K562 (cell line): ENCODE measurements around the gene CCDC117. TPM values are rescaled to one million over a fixed set of nuclear protein-coding genes. Genes with fewer than 3 reads are reported as not detected.

ENCODE experiments used
- ARID2 ChIP-seq: fragments of 450-650 bp; IDR thresholded peaks from 2 replicates; pipeline ENCODE4 v1.6.1; 2017; ENCODE audit warnings: antibody characterized with exemption, mild to moderate bottlenecking
- BDP1 ChIP-seq: IDR thresholded peaks from 3 replicates; pipeline ENCODE4 v1.6.1; 2011; ENCODE audit not compliant: insufficient read length, insufficient read depth
- BRD4 ChIP-seq: fragments of 200-600 bp; sonication (generic); IDR thresholded peaks from 2 replicates; pipeline ENCODE4 v1.6.1; 2017; ENCODE audit warnings: inconsistent platforms
- CBX8 ChIP-seq: fragments of 200-600 bp; sonication (generic); IDR thresholded peaks from 2 replicates; pipeline ENCODE4 v1.6.1; 2012; ENCODE audit warnings: borderline replicate concordance, mixed run types, low read depth, mild to moderate bottlenecking, moderate library complexity, mixed read lengths, low read length, control low read depth, inconsistent platforms; ENCODE audit not compliant: poor library complexity, severe bottlenecking; ENCODE audit errors: extremely low read depth
- HEY1 ChIP-seq: fragments of 250-450 bp; sonication (Bioruptor Pico); IDR thresholded peaks from 2 replicates; pipeline ENCODE4 v1.5.0; 2020; ENCODE audit warnings: mild to moderate bottlenecking, moderate library complexity, borderline replicate concordance
- ILK ChIP-seq: fragments of 450-650 bp; IDR thresholded peaks from 2 replicates; pipeline ENCODE4 v1.6.1; 2016; ENCODE audit warnings: missing genetic modification characterization, low read depth, mild to moderate bottlenecking, missing compliant biosample characterization, moderate library complexity, borderline replicate concordance
- LARP7 ChIP-seq: fragments of 450-650 bp; IDR thresholded peaks from 2 replicates; pipeline ENCODE4 v1.6.1; 2016
- MED1 ChIP-seq: sonication (generic); formaldehyde crosslinking; IDR thresholded peaks from 2 replicates; pipeline ENCODE4 v1.8.1; 2023; ENCODE audit warnings: missing genetic modification reagents, borderline replicate concordance
- POU5F1 ChIP-seq: fragments of 150-350 bp; IDR thresholded peaks from 2 replicates; pipeline ENCODE4 v1.6.1; 2014; ENCODE audit warnings: borderline replicate concordance, low read length, low read depth, mild to moderate bottlenecking; ENCODE audit not compliant: partially characterized antibody
- RAD21 ChIP-seq, 2 experiments: fragments of 250-450 bp in 1 of 2; fragments of 450-650 bp in 1 of 2; sonication (Bioruptor Pico) in 1 of 2; formaldehyde crosslinking in 1 of 2; IDR thresholded peaks in 1 of 2; conservative IDR thresholded peaks in 1 of 2; 2 replicates each; pipeline versions ENCODE4 v1.4.0 to v1.8.0; 2020 to 2022; ENCODE audit warnings: mild to moderate bottlenecking in 2 of 2, moderate library complexity in 1 of 2
- SLC30A9 ChIP-seq: fragments of 250-450 bp; sonication (Bioruptor Pico); IDR thresholded peaks from 2 replicates; pipeline ENCODE4 v1.8.0; 2022; ENCODE audit warnings: mild to moderate bottlenecking, moderate library complexity
- SMAD1 ChIP-seq: fragments of 150-350 bp; IDR thresholded peaks from 2 replicates; pipeline ENCODE4 v1.6.1; 2014; ENCODE audit warnings: low read length, low read depth; ENCODE audit not compliant: partially characterized antibody
- SMAD3 ChIP-seq: fragments of 450-650 bp; formaldehyde crosslinking; conservative IDR thresholded peaks from 2 replicates; pipeline ENCODE4 v1.4.0; 2020; ENCODE audit warnings: mild to moderate bottlenecking
- ZNF124 ChIP-seq: sonication (generic); formaldehyde crosslinking; IDR thresholded peaks from 2 replicates; pipeline ENCODE4 v1.8.1; 2022; ENCODE audit warnings: missing genetic modification reagents
- ZNF146 ChIP-seq: IDR thresholded peaks from one replicate; pipeline ENCODE4 v1.6.1; 2018; ENCODE audit warnings: missing compliant biosample characterization; ENCODE audit not compliant: unreplicated experiment
- ZNF589 ChIP-seq: fragments of 200-800 bp; sonication (Bioruptor generic); IDR thresholded peaks from 2 replicates; pipeline ENCODE4 v1.6.1; 2016; ENCODE audit warnings: low read depth, missing genetic modification characterization, missing compliant biosample characterization
- polyA plus RNA-seq, 8 experiments: library from polyadenylated mRNA; depleted of rRNA in 4 of 8; stranded (reverse) in 5 of 8; unstranded in 3 of 8; fragments of >200 nt; fragmentation: Nextera tagmentation in 2 of 8; fragmentation: Illumina TruSeq in 1 of 8; extraction: Ambion mirVana in 2 of 8; extraction: Trizol in 1 of 8; gene quantifications; 2 replicates each; pipeline versions ENCODE4 v1.2.1 to v1.2.3, GENCODE V29; 2011 to 2014; ENCODE audit warnings: inconsistent platforms in 1 of 8, missing spikeins in 1 of 8
- total RNA-seq, 7 experiments: library from RNA; depleted of rRNA in 6 of 7; stranded (reverse); fragments of >200 nt in 6 of 7; fragmentation: Illumina TruSeq in 2 of 7; extraction: Trizol in 2 of 7; gene quantifications; 2 replicates each; pipeline versions ENCODE4 v1.2.1 to v1.2.3, GENCODE V29; 2011 to 2021; ENCODE audit warnings: low replicate concordance in 1 of 7
- TF ChIP-seq, protein P1 (sequence below): fragments of 450-650 bp; IDR thresholded peaks from 2 replicates; pipeline ENCODE4 v1.6.1; 2014; ENCODE audit warnings: low read depth, mild to moderate bottlenecking, moderate library complexity, borderline replicate concordance
- TF ChIP-seq, protein P2 (sequence below): fragments of 450-650 bp; formaldehyde crosslinking; IDR thresholded peaks from 2 replicates; pipeline ENCODE4 v1.4.0; 2022; ENCODE audit warnings: missing genetic modification characterization
- TF ChIP-seq, protein P3 (sequence below): fragments of 450-650 bp; conservative IDR thresholded peaks from 2 replicates; pipeline ENCODE4 v1.6.1; 2016; ENCODE audit warnings: missing genetic modification characterization, low read depth, mild to moderate bottlenecking, control low read depth, missing compliant biosample characterization
- TF ChIP-seq, protein P4 (sequence below): fragments of 450-650 bp; IDR thresholded peaks from 2 replicates; pipeline ENCODE4 v1.7.1; 2018; ENCODE audit warnings: mild to moderate bottlenecking, low read depth; ENCODE audit not compliant: partially characterized antibody

Gene CCDC117
- total and polyA plus RNA-seq, 9 of the 15 experiments (the other 6 are each of a cell fraction or from before 2014, with no cell fraction given) = 5.7 to 23.3 (median 15.8) TPM

DNA sequence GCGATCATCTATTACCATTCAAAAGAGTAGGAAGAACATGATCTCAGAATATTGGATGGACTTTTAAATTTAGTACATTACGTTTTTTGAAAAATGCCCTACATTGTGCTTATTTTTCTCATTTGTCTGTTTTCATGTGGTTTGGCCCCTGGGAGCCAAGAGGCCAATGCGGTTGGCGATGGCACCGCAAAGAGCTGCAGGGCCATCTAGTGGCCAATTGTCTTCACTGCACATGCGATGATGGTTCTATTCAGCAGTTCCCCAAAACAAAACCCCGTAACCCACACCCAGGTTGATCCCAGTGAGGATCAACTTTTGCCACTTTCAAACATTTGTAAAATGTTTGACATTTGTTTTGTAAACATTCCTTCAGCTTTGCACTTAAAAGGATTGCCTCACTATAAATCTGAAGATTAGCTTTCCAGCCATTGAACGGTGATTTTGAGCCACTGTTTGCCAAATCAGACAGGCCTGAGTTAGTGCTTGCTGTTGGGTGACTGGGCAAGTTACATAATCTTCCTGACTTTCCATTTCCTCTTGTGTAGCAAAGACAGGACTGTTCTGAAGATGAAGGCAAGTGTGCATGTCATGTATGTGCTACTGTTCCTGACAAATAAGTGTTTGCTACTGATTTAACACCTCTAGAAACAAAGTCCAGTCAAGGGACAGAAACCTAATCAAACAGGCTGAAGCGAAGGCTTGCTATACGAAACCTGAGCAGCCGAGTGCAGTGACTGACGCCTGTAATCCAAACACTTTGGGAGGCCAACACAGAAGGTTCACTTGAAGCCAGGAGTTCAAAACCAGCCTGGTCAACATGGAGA, 57.1 kb downstream of the CCDC117 start (continued):
- TF ChIP-seq, protein P1, sequence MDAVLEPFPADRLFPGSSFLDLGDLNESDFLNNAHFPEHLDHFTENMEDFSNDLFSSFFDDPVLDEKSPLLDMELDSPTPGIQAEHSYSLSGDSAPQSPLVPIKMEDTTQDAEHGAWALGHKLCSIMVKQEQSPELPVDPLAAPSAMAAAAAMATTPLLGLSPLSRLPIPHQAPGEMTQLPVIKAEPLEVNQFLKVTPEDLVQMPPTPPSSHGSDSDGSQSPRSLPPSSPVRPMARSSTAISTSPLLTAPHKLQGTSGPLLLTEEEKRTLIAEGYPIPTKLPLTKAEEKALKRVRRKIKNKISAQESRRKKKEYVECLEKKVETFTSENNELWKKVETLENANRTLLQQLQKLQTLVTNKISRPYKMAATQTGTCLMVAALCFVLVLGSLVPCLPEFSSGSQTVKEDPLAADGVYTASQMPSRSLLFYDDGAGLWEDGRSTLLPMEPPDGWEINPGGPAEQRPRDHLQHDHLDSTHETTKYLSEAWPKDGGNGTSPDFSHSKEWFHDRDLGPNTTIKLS = no peak
- TF ChIP-seq SMAD3 (CRISPR knock-in tag) = no peak
- TF ChIP-seq, protein P2, sequence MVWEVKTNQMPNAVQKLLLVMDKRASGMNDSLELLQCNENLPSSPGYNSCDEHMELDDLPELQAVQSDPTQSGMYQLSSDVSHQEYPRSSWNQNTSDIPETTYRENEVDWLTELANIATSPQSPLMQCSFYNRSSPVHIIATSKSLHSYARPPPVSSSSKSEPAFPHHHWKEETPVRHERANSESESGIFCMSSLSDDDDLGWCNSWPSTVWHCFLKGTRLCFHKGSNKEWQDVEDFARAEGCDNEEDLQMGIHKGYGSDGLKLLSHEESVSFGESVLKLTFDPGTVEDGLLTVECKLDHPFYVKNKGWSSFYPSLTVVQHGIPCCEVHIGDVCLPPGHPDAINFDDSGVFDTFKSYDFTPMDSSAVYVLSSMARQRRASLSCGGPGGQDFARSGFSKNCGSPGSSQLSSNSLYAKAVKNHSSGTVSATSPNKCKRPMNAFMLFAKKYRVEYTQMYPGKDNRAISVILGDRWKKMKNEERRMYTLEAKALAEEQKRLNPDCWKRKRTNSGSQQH (CRISPR knock-in tag) = no peak
- no peak for TF ChIP-seq SLC30A9
- TF ChIP-seq ZNF589 (CRISPR knock-in tag) = no peak
- TF ChIP-seq BDP1 = no peak
- no peak for TF ChIP-seq SMAD1
- TF ChIP-seq ILK (tag) = no peak
- peak; percentile 78; the same call in 1 of the 2 replicates for TF ChIP-seq ARID2
- TF ChIP-seq LARP7 = no peak
- TF ChIP-seq POU5F1 = no peak
- peak; percentile 89 to 94 for TF ChIP-seq RAD21 (CRISPR knock-in tag; conservative IDR thresholded peaks at IDR 0.05 in 1 of 2, IDR thresholded peaks at IDR 0.05 in 1 of 2)
- TF ChIP-seq ZNF146 (CRISPR knock-in tag) = no peak
- TF ChIP-seq, protein P3, sequence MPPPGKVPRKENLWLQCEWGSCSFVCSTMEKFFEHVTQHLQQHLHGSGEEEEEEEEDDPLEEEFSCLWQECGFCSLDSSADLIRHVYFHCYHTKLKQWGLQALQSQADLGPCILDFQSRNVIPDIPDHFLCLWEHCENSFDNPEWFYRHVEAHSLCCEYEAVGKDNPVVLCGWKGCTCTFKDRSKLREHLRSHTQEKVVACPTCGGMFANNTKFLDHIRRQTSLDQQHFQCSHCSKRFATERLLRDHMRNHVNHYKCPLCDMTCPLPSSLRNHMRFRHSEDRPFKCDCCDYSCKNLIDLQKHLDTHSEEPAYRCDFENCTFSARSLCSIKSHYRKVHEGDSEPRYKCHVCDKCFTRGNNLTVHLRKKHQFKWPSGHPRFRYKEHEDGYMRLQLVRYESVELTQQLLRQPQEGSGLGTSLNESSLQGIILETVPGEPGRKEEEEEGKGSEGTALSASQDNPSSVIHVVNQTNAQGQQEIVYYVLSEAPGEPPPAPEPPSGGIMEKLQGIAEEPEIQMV (tag) = no peak
- no peak for TF ChIP-seq BRD4
- TF ChIP-seq ZNF124 (CRISPR knock-in tag) = no peak
- no peak for TF ChIP-seq HEY1 (CRISPR knock-in tag)
- no peak for TF ChIP-seq MED1
- no peak for TF ChIP-seq CBX8
- TF ChIP-seq, protein P4, sequence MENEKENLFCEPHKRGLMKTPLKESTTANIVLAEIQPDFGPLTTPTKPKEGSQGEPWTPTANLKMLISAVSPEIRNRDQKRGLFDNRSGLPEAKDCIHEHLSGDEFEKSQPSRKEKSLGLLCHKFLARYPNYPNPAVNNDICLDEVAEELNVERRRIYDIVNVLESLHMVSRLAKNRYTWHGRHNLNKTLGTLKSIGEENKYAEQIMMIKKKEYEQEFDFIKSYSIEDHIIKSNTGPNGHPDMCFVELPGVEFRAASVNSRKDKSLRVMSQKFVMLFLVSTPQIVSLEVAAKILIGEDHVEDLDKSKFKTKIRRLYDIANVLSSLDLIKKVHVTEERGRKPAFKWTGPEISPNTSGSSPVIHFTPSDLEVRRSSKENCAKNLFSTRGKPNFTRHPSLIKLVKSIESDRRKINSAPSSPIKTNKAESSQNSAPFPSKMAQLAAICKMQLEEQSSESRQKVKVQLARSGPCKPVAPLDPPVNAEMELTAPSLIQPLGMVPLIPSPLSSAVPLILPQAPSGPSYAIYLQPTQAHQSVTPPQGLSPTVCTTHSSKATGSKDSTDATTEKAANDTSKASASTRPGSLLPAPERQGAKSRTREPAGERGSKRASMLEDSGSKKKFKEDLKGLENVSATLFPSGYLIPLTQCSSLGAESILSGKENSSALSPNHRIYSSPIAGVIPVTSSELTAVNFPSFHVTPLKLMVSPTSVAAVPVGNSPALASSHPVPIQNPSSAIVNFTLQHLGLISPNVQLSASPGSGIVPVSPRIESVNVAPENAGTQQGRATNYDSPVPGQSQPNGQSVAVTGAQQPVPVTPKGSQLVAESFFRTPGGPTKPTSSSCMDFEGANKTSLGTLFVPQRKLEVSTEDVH = no peak
